ENCODE measurements around the gene TOR1AIP2.

DNA sequence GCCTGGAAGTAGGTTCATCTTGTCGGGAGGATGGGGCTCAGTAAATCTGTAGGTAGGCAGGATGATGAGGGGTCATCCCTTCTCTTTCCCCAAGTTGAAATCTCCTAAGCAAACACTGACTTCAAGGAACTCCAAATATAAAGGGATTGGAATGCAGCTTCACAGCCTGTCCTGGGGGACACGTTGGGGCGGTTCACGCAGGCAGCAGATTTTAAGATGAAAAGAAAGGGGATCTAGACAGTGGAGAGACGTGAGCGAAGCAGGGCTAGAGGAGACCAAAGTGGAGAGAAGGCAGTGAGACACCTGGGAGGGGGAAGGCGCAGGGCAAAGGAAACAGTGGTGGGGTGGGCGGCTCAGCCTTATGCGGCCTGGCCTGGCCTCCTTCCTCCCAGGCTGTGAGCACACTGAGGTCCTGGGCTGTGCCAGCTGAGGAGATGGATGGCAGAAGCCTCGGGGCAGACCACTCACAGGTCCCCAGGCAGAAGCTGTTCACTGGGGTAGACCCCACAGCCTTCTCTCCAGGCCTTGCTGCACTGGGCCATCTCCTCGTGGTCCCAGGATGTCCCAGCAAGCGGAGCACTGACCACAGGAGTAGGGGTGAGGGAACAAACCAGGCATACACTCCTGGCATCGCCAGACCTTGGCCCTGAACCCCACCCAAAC, 51.7 kb downstream of the TOR1AIP2 start:
- TF ChIP-seq, protein P1, sequence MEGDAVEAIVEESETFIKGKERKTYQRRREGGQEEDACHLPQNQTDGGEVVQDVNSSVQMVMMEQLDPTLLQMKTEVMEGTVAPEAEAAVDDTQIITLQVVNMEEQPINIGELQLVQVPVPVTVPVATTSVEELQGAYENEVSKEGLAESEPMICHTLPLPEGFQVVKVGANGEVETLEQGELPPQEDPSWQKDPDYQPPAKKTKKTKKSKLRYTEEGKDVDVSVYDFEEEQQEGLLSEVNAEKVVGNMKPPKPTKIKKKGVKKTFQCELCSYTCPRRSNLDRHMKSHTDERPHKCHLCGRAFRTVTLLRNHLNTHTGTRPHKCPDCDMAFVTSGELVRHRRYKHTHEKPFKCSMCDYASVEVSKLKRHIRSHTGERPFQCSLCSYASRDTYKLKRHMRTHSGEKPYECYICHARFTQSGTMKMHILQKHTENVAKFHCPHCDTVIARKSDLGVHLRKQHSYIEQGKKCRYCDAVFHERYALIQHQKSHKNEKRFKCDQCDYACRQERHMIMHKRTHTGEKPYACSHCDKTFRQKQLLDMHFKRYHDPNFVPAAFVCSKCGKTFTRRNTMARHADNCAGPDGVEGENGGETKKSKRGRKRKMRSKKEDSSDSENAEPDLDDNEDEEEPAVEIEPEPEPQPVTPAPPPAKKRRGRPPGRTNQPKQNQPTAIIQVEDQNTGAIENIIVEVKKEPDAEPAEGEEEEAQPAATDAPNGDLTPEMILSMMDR (IDR thresholded peaks at IDR 0.05; ENCODE audit: insufficient read depth, low read length, poor library complexity, severe bottlenecking), result no peak
- TF ChIP-seq EZH2phosphoT487 (conservative IDR thresholded peaks at IDR 0.05; ENCODE audit: low read length), result no peak

All from SU-DHL-6 (cell line).